Glomerular visceral epithelial cell (primary cell): ENCODE measurements around the gene PLK5.

Experiments used
- DNase-seq: peaks from one replicate; pipeline ENCODE4 v3.0.0-alpha.2; 2016; ENCODE audit errors: extremely low spot score

Gene PLK5

DNA sequence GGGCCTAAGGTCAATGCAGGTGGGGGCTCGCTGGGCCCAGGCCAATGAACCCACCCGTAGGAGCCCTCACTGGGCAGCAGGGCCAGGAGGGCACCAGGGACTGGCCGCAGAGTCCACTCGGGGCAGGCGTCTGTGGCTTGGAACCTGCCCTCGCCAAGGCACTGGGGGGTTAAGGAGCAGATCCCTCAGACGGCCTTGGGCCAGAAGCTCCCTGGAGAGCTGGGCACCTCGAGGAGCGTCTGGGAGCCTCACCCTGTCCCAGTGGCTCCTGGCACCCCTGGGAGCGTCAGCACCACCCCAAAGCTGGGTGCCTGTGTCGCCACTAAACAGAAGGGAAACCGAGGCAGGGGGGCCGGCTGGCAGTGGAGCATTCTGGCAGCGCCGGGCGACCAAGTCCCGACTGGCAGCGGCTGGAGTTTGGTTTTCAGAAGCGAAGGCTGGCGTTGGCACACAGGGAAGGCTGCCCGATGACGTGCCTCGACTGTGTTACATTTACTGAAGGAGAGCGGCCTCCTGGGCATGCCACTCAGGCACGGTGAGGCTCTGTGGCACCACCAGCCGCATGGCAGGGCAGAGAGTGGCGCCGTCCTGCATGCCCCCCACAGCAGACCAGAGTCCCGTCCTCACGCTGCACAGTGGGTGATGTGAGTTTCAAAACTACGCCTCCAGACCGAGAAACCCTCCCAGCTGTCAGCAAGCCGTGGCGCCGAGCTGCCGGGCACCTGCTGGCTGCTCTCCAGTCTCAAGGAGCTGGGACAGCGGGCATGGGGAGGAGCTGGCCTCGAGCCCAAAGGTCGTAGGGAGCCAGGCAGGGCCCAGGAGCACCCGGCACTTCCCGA is 53.4 kb downstream of the PLK5 start:
- no peak for DNase-seq

DNA sequence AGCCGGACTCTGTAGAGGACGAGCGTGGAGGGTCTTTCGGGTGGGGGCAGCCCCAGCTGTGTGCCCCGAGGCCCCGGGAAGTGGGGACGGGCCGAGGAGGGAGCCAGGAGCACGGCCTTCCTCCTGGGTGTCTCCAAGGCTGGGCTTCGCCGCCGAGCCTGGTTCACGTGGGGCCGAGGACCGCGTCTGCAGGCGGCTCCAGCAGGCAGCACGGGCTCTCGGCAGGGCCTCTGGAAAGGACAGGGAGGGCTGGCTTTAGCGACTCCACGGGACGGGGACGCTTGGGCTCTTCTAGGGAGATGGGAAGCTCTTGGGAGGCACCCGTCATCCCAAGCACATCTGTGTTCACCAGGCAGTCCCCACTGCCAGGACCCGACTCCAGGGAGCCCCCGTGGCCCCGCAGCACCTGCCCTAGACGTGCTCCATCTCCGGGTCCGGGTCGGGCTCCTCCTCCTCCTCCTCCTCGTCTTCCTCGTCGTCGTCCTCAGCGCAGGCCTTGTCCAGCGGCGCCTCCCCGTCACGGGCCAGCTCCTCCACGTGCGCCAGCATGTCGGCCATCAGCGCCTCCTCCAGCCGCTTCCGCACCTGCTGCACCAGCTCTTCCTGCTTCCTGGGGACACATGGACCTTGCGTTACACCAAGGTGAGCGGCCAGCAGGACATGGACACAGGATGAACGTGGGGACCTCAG is 54.2 kb downstream of the PLK5 start:
- no peak for DNase-seq

GRCh38 chr19:1579222-1579621 is 55.3 kb downstream of the PLK5 start:
- no peak for DNase-seq

DNA sequence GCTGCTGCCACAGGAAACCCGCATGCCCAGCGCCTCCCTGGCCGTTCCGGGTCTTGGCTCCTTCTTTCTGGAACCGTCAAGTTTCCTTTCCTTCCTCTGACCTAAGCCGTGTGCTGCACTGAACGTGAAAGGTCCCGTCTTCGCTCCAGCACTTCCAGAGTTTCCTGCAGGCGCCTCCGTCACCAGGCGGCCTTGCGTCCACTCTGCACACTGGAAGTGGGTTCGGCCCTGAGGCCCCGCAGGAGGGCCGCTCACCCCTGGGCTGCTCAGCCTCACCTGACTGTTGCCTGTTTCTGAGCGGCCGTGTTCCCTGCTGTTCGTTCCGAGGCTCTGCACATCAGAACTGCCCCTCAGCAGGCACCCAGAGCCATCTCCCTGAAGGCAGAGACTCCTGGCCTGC is 56.5 kb downstream of the PLK5 start:
- DNase-seq = no peak

DNA sequence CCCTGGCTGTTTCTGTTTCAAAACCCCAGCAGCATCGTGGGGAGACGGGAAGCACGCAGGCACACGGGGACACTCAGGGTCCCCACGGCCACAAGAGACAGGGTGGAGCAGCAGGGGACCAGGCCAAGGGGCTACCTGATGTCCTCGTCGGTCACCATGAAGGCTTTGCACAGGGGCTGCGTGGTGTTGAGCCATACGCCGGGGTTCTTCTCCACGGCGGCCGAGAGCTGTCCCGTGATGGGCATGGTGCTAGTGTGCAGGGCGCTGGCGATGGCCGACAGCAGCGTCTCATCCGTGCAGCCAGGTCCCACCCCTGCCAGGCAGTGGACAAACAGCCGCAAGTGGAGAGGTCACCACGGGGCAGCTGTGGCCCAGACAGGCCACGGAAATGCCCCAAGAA is 57.1 kb downstream of the PLK5 start:
- DNase-seq = no peak

DNA sequence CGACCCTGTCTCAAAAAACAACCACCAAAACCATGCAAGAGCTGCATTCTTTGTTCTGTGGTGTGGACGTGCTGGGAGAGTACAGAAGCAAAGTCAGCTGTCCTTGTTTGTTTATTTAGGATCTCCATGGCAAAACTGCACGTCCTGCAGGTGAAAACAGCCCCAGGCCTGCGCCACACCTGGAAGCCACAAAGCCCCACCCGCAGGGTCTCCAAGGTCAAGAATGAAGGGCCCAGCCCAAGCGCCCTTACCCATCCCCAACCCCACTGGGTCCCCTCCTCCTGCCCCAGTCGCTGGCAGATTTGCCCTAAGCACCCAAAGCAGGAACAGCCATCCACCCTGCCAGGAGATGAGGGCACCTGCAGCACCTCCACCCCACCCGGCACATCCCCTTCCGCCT is 58.3 kb downstream of the PLK5 start:
- no peak for DNase-seq

DNA sequence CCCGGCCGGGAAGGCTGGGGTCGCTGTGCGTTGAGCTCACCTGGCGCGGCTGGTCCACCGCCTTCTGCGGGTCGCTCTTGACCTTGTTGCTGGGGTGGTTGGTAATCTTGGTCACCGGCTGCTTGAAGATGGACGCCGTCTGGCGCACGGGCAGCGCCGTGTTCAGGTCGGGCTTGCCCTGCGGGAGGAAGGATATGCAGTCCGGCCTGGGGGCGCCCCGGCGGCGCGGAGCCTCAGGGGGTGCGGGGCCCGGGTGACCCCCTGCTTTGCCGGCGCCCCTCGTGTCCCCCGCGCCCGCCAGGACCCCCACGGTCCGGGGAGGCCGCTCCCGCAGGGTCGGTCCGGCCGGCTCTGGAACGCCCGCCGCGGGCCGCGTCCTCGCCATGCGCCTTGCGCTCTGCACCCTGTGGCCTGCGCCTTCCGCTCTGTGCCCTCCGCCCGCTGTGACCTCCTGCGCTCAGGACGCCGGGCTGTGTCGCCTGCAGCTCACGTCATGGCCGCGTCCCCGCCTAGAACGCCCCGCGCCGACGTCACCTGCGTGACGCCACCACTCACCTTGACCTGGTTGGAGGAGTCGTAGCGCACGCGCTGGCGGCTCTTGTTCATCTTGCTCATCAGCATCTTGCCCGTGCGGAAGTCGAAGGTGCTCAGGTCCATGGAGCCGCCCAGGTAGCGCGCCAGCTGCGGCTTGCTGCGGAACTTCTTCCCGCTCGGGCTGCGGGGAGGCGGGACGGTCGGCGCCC is 60.8 kb downstream of the PLK5 start:
- DNase-seq = no peak

- no peak for DNase-seq
These were observed 61.3 kb downstream of the PLK5 start for GRCh38 chr19:1585243-1585580.
